Spleen (tissue), 11 donors: ENCODE data around the gene PCNX2. TPM values are rescaled to one million over a fixed set of nuclear protein-coding genes. Genes with fewer than 3 reads are reported as not detected.

ENCODE experiments used
- DNase-seq: peaks from one replicate; pipeline ENCODE4 v3.0.0-alpha.2; 2020
- H3K27ac ChIP-seq, 8 donors: fragments of 200-600 bp; sonication (generic) in 7 of 8; 1 replicate in 4 of 8; 2 replicates in 4 of 8; pipeline versions ENCODE4 v1.5.0 to v1.8.0; 2016 to 2021; ENCODE audit warnings: inconsistent platforms in 4 of 8, mild to moderate bottlenecking in 4 of 8, moderate library complexity in 1 of 8
- H3K27me3 ChIP-seq, 7 donors: fragments of 200-600 bp; sonication (generic) in 6 of 7; replicated peaks in 1 of 7; 1 replicate in 4 of 7; 2 replicates in 3 of 7; pipeline versions ENCODE4 v1.5.0 to v1.8.0; 2016 to 2021; ENCODE audit warnings: inconsistent platforms in 3 of 7, mild to moderate bottlenecking in 1 of 7
- H3K36me3 ChIP-seq, 6 donors: fragments of 200-600 bp; sonication (generic) in 5 of 6; 1 replicate in 4 of 6; 2 replicates in 2 of 6; pipeline versions ENCODE4 v1.5.0 to v1.8.0; 2016 to 2021; ENCODE audit warnings: inconsistent platforms in 2 of 6
- H3K4me1 ChIP-seq, 6 donors: fragments of 200-600 bp; sonication (generic) in 5 of 6; 1 replicate in 3 of 6; 2 replicates in 3 of 6; pipeline versions ENCODE4 v1.5.0 to v1.8.0; 2016 to 2021; ENCODE audit warnings: inconsistent platforms in 3 of 6
- H3K4me3 ChIP-seq, 8 donors: fragments of 200-600 bp; sonication (generic) in 7 of 8; 1 replicate in 4 of 8; 2 replicates in 4 of 8; pipeline versions ENCODE4 v1.5.0 to v1.8.0; 2016 to 2021; ENCODE audit warnings: inconsistent platforms in 4 of 8, mild to moderate bottlenecking in 4 of 8, moderate library complexity in 2 of 8
- H3K9me3 ChIP-seq, 8 donors: fragments of 200-600 bp; sonication (generic) in 7 of 8; 1 replicate in 4 of 8; 2 replicates in 4 of 8; pipeline versions ENCODE4 v1.5.0 to v1.8.0; 2016 to 2021; ENCODE audit warnings: inconsistent platforms in 4 of 8
- POLR2A ChIP-seq, 3 donors: fragments of 450-650 bp; IDR thresholded peaks; one replicate each; pipeline ENCODE4 v1.5.1; 2017; ENCODE audit warnings: antibody characterized with exemption in 3 of 3, mild to moderate bottlenecking in 1 of 3
- POLR2AphosphoS5 ChIP-seq, 3 donors: sonication (generic); formaldehyde crosslinking; IDR thresholded peaks; one replicate each; pipeline ENCODE4 v1.5.1; 2017; ENCODE audit warnings: antibody characterized with exemption in 3 of 3
- WGBS, 5 donors: extraction: QIAGEN DNeasy Blood & Tissue Kit in 3 of 5; methylation state at CpG; one replicate each; pipeline versions ENCODE4 v1.1.5 to v1.1.7; 2013 to 2018; 5-methylcytosine and 5-hydroxymethylcytosine counted together
- intact Hi-C: fragments of 100-400 bp; cut with DNase I; formaldehyde crosslinking; loops from one replicate; pipeline ENCODE4 v1.15.0; 2023; ENCODE audit warnings: low total_unique reads
- polyA plus RNA-seq, 3 donors: library from polyadenylated mRNA; stranded (reverse); fragments of 200-250 nt; gene quantifications; one replicate each; pipeline ENCODE4 v1.2.1, GENCODE V29; 2013
- total RNA-seq, 7 donors: library from RNA; depleted of rRNA in 3 of 7; stranded (reverse); fragments of >200 nt in 3 of 7; fragmentation: NEBNext Ultra II Directional in 4 of 7; extraction: Animal tissue kit (Norgen Biotek cat#: 25700) in 4 of 7; gene quantifications; one replicate each; pipeline versions ENCODE4 v1.1.0 to v1.2.1, GENCODE V29; 2016 to 2021
- TF ChIP-seq, protein P1 (sequence below), 11 experiments: fragments of 200-600 bp in 7 of 11; fragments of 450-650 bp in 4 of 11; sonication (generic) in 4 of 11; IDR thresholded peaks in 8 of 11; conservative IDR thresholded peaks in 3 of 11; 1 replicate in 7 of 11; 2 replicates in 4 of 11; pipeline versions ENCODE4 v1.4.0 to v1.8.0; 2016 to 2021; ENCODE audit warnings: antibody characterized with exemption in 11 of 11, inconsistent platforms in 4 of 11, mild to moderate bottlenecking in 1 of 11
- donor health status: healthy with polysubstance abuse.
- donor health status: DM: no; HTN: no; CAD: no; lungs with moderate emphysema.
- donor health status: DM: no; HTN: no; CAD: no.
- donor health status: Bipolar disorder and iron deficiency.
- donor health status: healthy.
- donor health status: DM: no; HTN: no; CAD: no.
- donor health status: DM: yes; HTN: yes; CAD: no.

The PCNX2 gene
- total and polyA plus RNA-seq, 10 donors = 4.0 to 26.5 (median 15.4) TPM

DNA sequence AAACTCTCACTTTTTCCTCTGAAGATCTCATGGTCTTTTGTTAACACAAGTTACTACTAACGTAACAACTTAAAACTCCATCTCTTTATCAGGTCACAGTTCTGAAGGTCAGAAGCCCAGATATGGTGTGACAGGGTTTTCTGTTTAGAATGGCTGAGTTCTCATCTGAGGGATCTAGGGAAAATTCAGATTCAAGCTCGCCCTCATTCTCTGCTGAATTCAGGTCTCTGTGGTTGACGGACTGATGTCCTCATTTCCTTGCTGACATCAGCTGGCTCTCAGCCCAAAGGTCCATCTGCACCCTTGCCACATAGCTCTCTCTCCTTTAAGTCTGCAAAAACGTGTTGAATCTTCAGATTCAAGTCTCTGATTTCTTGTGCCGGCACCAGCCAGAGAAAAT, 351.2 kb downstream of the PCNX2 start:
- peaks cover 0 to 4% (median 0%) of the 10 kb centered on the region in 7 donors for H3K27me3 ChIP-seq
- H3K4me1 ChIP-seq = peaks cover 3 to 17% (median 12%) of the 10 kb centered on the region in 6 donors
- no peaks in the 10 kb centered on the region for H3K9me3 ChIP-seq
- WGBS, 5 donors = 48 to 74% (median 59%) methylated on average over 5 of the region's 5 CpGs
- peak overlapping the region in 1 of 8 donors; percentile 6 for H3K27ac ChIP-seq
- peak in 1 of 3 donors; percentile 24 for TF ChIP-seq POLR2AphosphoS5 (IDR thresholded peaks at IDR 0.05)
- TF ChIP-seq, protein P1, sequence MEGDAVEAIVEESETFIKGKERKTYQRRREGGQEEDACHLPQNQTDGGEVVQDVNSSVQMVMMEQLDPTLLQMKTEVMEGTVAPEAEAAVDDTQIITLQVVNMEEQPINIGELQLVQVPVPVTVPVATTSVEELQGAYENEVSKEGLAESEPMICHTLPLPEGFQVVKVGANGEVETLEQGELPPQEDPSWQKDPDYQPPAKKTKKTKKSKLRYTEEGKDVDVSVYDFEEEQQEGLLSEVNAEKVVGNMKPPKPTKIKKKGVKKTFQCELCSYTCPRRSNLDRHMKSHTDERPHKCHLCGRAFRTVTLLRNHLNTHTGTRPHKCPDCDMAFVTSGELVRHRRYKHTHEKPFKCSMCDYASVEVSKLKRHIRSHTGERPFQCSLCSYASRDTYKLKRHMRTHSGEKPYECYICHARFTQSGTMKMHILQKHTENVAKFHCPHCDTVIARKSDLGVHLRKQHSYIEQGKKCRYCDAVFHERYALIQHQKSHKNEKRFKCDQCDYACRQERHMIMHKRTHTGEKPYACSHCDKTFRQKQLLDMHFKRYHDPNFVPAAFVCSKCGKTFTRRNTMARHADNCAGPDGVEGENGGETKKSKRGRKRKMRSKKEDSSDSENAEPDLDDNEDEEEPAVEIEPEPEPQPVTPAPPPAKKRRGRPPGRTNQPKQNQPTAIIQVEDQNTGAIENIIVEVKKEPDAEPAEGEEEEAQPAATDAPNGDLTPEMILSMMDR (IDR thresholded peaks at IDR 0.05 in 8 of 11, conservative IDR thresholded peaks at IDR 0.05 in 3 of 11) = no peak
- intact Hi-C loops = no loop called here
- no peak for DNase-seq
- H3K4me3 ChIP-seq = no peak overlapping the region
- no peaks in the 10 kb centered on the region for H3K36me3 ChIP-seq

DNA sequence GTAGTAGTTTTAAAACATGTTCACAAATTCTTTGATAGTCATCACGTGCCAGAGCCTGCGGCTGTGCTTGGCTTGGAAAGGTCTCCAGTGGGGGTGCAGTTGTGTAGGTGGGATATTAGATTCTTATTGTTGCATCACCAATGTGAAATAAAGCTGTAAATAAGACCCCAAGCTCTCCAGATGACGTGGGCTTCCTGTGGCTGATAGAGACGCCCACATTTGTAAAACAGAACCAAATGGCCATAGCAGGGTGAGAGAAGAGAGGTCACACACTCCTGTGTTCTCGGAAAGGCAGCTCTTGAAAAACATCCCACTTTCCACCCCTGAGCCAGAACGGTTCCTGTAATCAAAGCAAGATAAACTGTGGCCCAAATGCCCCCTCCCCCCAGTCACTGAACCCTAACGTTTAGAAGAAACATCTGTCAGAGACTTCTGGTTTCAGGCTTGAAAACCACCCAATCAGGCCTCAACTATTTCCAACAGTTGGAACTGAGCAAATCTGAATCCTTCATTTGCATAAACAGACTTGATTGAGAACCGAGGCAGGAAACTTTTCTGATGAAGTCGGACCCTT, 351.8 kb downstream of the PCNX2 start:
- 39 to 51% (median 42%) methylated on average over 9 of the region's 9 CpGs for WGBS, 5 donors
- DNase-seq = no peak
- Histone ChIP-seq H3K27me3 (peaks cover 0 to 4% (median 0%) of the 10 kb centered on the region in 7 donors), H3K36me3 (no peaks in the 10 kb centered on the region), H3K9me3 (no peaks in the 10 kb centered on the region), H3K4me3 (no peak overlapping the region), H3K4me1 (peaks cover 3 to 17% (median 12%) of the 10 kb centered on the region in 6 donors), H3K27ac (peak overlapping the region in 1 of 8 donors; percentile 6)
- TF ChIP-seq POLR2AphosphoS5 (IDR thresholded peaks at IDR 0.05) = no peak
- TF ChIP-seq, protein P1 (IDR thresholded peaks at IDR 0.05 in 8 of 11, conservative IDR thresholded peaks at IDR 0.05 in 3 of 11) = no peak
- TF ChIP-seq POLR2A (IDR thresholded peaks at IDR 0.05) = no peak
- intact Hi-C loops = no loop called here

DNA sequence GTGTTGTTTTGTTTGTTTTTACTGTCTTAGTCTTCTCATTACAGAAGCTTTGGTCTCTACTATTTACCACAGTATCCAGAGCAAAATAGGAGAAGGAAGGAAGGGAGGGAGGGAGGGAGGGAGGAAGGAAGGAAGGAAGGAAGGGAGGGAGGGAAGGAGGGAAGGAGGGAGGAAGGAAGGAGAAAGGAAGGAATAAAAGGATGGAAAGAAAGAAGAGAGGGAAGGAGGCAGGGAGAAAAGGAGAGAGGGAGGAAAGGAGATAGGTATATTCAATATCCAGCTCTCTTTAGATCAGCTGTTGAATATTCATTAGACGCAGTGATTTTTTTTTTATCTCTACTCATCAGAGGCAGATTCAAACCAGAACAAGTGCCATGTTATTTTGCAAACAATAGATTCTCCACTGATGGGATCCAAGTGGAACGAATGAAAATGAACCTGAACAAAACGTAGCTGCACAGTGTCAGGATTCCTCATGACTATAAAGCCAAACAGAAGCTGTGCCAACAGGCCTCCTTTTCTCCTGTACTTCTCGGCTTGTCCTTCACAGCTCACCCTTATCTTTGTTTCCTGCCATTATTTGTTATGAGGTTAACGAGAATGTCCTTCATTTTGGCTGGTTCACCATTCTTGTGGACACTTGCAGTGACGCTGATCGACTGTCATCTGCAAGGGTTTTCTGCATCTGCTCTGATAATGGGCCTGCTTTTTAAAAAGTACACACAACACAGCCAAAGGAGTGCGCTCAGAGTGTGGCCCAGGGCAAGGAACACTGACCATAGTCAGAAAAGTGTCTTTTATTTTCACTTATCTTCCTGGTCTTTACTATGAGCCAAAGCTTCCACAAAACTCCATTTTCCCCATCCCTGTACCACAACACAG, 352.9 kb downstream of the PCNX2 start:
- Histone ChIP-seq H3K4me3 (no peak overlapping the region), H3K36me3 (no peaks in the 10 kb centered on the region), H3K9me3 (no peaks in the 10 kb centered on the region), H3K27me3 (peaks cover 0 to 4% (median 0%) of the 10 kb centered on the region in 7 donors), H3K27ac (no peak overlapping the region), H3K4me1 (peaks cover 3 to 17% (median 12%) of the 10 kb centered on the region in 6 donors)
- intact Hi-C loops = no loop called here
- DNase-seq = peak; percentile 37
- TF ChIP-seq, protein P1 (IDR thresholded peaks at IDR 0.05 in 8 of 11, conservative IDR thresholded peaks at IDR 0.05 in 3 of 11) = no peak
- TF ChIP-seq POLR2AphosphoS5 (IDR thresholded peaks at IDR 0.05) (no peak), POLR2A (IDR thresholded peaks at IDR 0.05) (no peak)
- WGBS, 5 donors = 67 to 82% (median 76%) methylated on average over 8 of the region's 8 CpGs

DNA sequence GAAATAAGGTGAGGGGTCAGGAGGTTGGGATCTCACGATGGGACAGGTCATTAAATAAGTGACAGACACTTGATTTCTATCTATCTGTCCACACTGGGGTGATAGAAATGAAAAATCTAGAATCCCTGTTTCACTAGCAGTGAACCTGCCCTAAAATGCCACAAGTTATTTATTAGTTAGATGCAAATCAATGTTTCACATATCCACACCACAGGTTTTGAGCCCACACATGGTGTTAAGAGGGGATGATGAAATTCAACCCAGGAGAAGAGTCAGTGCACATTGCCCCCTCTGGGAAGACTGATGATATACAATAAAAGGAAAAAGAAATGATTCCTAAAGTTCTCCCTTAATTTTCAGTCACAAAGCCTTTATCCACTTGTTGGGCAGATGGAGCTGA, 355.3 kb downstream of the PCNX2 start:
- no peak overlapping the region for H3K27ac ChIP-seq
- H3K36me3 ChIP-seq = no peaks in the 10 kb centered on the region
- WGBS, 5 donors = 73 to 92% (median 88%) methylated on average over 1 of the region's 1 CpG
- TF ChIP-seq, protein P1 (IDR thresholded peaks at IDR 0.05 in 8 of 11, conservative IDR thresholded peaks at IDR 0.05 in 3 of 11) = no peak
- no peak for TF ChIP-seq POLR2A (IDR thresholded peaks at IDR 0.05)
- H3K27me3 ChIP-seq = peaks cover 0 to 4% (median 0%) of the 10 kb centered on the region in 7 donors
- H3K4me1 ChIP-seq = peaks cover 3 to 17% (median 14%) of the 10 kb centered on the region in 6 donors
- intact Hi-C loops = no loop called here
- no peaks in the 10 kb centered on the region for H3K9me3 ChIP-seq
- no peak overlapping the region for H3K4me3 ChIP-seq
- DNase-seq = no peak
